Astrocyte (in vitro differentiated cells and primary cell): ENCODE data around the gene ZNF322.

ENCODE experiments used
- CTCF ChIP-seq: IDR thresholded peaks from 2 replicates; pipeline ENCODE4 v1.5.1; 2011; ENCODE audit warnings: low read depth, mild to moderate bottlenecking, inconsistent platforms, low read length, moderate library complexity; ENCODE audit not compliant: insufficient read depth
- EZH2 ChIP-seq: IDR thresholded peaks from 2 replicates; pipeline ENCODE4 v1.6.1; 2012; ENCODE audit warnings: mild to moderate bottlenecking, low read length, inconsistent platforms; ENCODE audit not compliant: insufficient read depth

GRCh38 chr6:26651133-26651781 is 8.3 kb downstream of the ZNF322 start:
- TF ChIP-seq CTCF = no peak
- TF ChIP-seq EZH2 = no peak
